GM23248 (cell line): Measurements from ENCODE around the gene CFAP20. TPM values are rescaled to one million over a fixed set of nuclear protein-coding genes. Genes with fewer than 3 reads are reported as not detected.

ENCODE experiments used
- DNase-seq: peaks from one replicate; pipeline ENCODE4 v3.0.0-alpha.2; 2015
- H2AFZ ChIP-seq: fragments of 200-600 bp; sonication (generic); 2 replicates; pipeline ENCODE4 v1.6.1; 2016; ENCODE audit warnings: antibody characterized with exemption
- H3F3A ChIP-seq: fragments of 200-600 bp; sonication (generic); 2 replicates; pipeline ENCODE4 v1.6.1; 2016; ENCODE audit warnings: mild to moderate bottlenecking, antibody characterized with exemption, mixed run types; ENCODE audit not compliant: insufficient read depth
- H3K27ac ChIP-seq: fragments of 200-600 bp; sonication (generic); 2 replicates; pipeline ENCODE4 v1.5.1; 2016; ENCODE audit warnings: mild to moderate bottlenecking
- H3K27me3 ChIP-seq: fragments of 200-600 bp; sonication (generic); replicated peaks from 2 replicates; pipeline ENCODE4 v1.6.1; 2016; ENCODE audit warnings: mild to moderate bottlenecking; ENCODE audit not compliant: insufficient read depth
- H3K36me3 ChIP-seq: fragments of 200-600 bp; sonication (generic); 2 replicates; pipeline ENCODE4 v1.6.1; 2016; ENCODE audit warnings: low read depth, mild to moderate bottlenecking
- H3K4me1 ChIP-seq: fragments of 200-600 bp; sonication (generic); 2 replicates; pipeline ENCODE4 v1.6.1; 2016; ENCODE audit warnings: mild to moderate bottlenecking; ENCODE audit not compliant: insufficient read depth
- H3K4me2 ChIP-seq: fragments of 200-600 bp; sonication (generic); one replicate; pipeline ENCODE4 v1.6.1; 2016; ENCODE audit warnings: mild to moderate bottlenecking; ENCODE audit not compliant: unreplicated experiment
- H3K4me3 ChIP-seq: fragments of 200-600 bp; sonication (generic); 2 replicates; pipeline ENCODE4 v1.5.1; 2016; ENCODE audit warnings: mild to moderate bottlenecking
- H3K79me2 ChIP-seq: fragments of 200-600 bp; sonication (generic); 2 replicates; pipeline ENCODE4 v1.6.1; 2016; ENCODE audit warnings: mild to moderate bottlenecking; ENCODE audit not compliant: insufficient read depth
- H3K9ac ChIP-seq: fragments of 200-600 bp; sonication (generic); 2 replicates; pipeline ENCODE4 v1.6.1; 2016; ENCODE audit warnings: mild to moderate bottlenecking
- H3K9me2 ChIP-seq: fragments of 200-600 bp; sonication (generic); 2 replicates; pipeline ENCODE4 v1.6.1; 2016; ENCODE audit warnings: mixed run types, mild to moderate bottlenecking, moderate library complexity; ENCODE audit not compliant: insufficient read depth
- H3K9me3 ChIP-seq: fragments of 200-600 bp; sonication (generic); one replicate; pipeline ENCODE4 v1.6.1; 2017; ENCODE audit warnings: low read depth
- H4K20me1 ChIP-seq: fragments of 200-600 bp; sonication (generic); 2 replicates; pipeline ENCODE4 v1.6.0; 2016; ENCODE audit not compliant: insufficient read depth
- EZH2 ChIP-seq: fragments of 200-600 bp; sonication (generic); IDR thresholded peaks from 2 replicates; pipeline ENCODE4 v1.6.1; 2018; ENCODE audit warnings: antibody characterized with exemption, mild to moderate bottlenecking; ENCODE audit not compliant: insufficient read depth, poor library complexity, severe bottlenecking
- EZH2phosphoT487 ChIP-seq: fragments of 200-600 bp; sonication (generic); IDR thresholded peaks from 2 replicates; pipeline ENCODE4 v1.6.1; 2018; ENCODE audit warnings: antibody characterized with exemption, moderate library complexity, mild to moderate bottlenecking, low read depth; ENCODE audit not compliant: insufficient read depth
- WGBS, 2 experiments: methylation state at CpG; one replicate each; pipeline ENCODE4 v1.1.6; 2015 to 2017; ENCODE audit warnings: low lambda C conversion rate in 2 of 2, low coverage in 1 of 2; ENCODE audit errors: missing lambda C conversion rate in 2 of 2; 5-methylcytosine and 5-hydroxymethylcytosine counted together
- in situ Hi-C: fragments of 300-500 bp; cut with MboI; formaldehyde crosslinking; loops from 2 replicates; pipeline ENCODE4 v1.15.0; 2020
- polyA plus RNA-seq: library from polyadenylated mRNA; unstranded; fragments of >200 nt; fragmentation: Nextera tagmentation; extraction: Ambion mirVana; gene quantifications from 2 replicates; pipeline ENCODE4 v1.2.1, GENCODE V29; 2016
- total RNA-seq: library from RNA; depleted of rRNA; stranded (reverse); fragments of >200 nt; shearing (Covaris generic); gene quantifications from 2 replicates; pipeline ENCODE4 v1.2.3, GENCODE V29; 2014

The CFAP20 gene
- total and polyA plus RNA-seq, 2 experiments from 2014 or later: 49.5 to 77.2 TPM

DNA sequence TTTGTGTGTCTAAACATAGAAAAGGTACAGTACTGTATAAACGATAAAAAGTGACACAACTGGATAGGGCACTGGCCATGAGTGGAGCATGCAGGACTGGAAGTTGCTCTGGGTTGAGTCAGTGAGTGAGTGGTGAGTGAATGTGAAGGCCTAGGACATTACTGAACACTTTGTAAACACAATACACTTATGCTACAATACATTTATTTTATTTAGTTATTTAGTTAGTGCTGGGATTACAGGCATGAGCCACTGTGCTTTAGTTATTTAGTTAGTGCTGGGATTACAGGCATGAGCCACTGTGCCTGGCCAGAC, 4.6 kb downstream of the CFAP20 start:
- TF ChIP-seq EZH2: no peak
- TF ChIP-seq EZH2phosphoT487: no peak
- peaks cover 58% of the 10 kb centered on the region for H3K4me1 ChIP-seq
- no peaks in the 10 kb centered on the region for H3K27me3 ChIP-seq
- peaks cover 90% of the 10 kb centered on the region for H3K79me2 ChIP-seq
- no peaks in the 10 kb centered on the region for H3K9me2 ChIP-seq
- peaks cover 53% of the 10 kb centered on the region for H3F3A ChIP-seq
- H3K4me3 ChIP-seq: no peak overlapping the region
- no peaks in the 10 kb centered on the region for H3K9me3 ChIP-seq
- H4K20me1 ChIP-seq: peaks cover 9% of the 10 kb centered on the region; the same call in 1 of the 2 replicates
- in situ Hi-C loops: no loop called here
- WGBS, 2 experiments: 17 to 32% methylated on average over 1 of the region's 1 CpG
- peak overlapping the region; percentile 57 for H3K27ac ChIP-seq
- H3K4me2 ChIP-seq: no peak overlapping the region
- H3K36me3 ChIP-seq: no peaks in the 10 kb centered on the region
- no peak overlapping the region for H2AFZ ChIP-seq
- H3K9ac ChIP-seq: no peak overlapping the region
- DNase-seq: peak; percentile 70

DNA sequence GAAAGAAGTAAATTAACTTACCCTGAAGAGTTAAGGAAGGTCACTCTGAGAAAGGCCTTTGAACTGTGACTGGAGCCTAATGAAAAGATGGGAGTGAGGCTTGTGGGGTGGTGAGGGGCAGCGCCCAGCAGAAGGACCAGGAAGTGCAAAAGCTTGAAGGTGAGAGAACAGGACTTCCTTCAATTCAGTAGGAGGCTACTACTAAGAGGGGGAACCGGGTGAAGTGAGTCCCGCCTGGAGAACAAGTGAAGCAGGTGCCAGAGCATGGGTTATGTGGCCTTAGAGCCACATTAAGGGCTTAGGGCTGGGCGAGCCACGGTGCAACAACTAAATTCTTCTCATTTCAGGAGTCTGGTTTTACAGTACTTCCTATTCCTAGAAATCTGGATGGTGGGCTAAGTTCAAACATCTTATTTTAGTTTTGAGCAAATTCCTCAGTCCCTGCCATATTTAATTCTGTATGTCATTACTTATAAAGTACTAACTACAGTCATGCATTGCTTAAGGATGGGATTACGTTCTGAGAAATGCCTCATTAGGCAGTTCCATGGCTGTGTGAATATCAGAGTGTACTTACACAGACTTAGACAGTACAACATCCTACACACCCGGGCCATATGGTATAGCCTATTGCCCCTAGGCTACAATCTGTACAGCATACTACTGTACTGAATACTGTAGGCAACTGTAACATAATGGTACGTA, 5.1 kb downstream of the CFAP20 start:
- Histone ChIP-seq H2AFZ (no peak overlapping the region), H3F3A (peaks cover 53% of the 10 kb centered on the region), H3K9me3 (no peaks in the 10 kb centered on the region), H3K36me3 (no peaks in the 10 kb centered on the region), H3K4me1 (peaks cover 60% of the 10 kb centered on the region), H3K4me3 (no peak overlapping the region), H3K9ac (no peak overlapping the region), H3K4me2 (no peak overlapping the region), H4K20me1 (peaks cover 9% of the 10 kb centered on the region; the same call in 1 of the 2 replicates), H3K9me2 (no peaks in the 10 kb centered on the region), H3K27ac (peak overlapping the region; percentile 57), H3K27me3 (no peaks in the 10 kb centered on the region), H3K79me2 (peaks cover 96% of the 10 kb centered on the region)
- TF ChIP-seq EZH2phosphoT487 (no peak), EZH2 (no peak)
- in situ Hi-C loops: no loop called here
- DNase-seq: peak; percentile 4
- WGBS, 2 experiments: 69 to 70% methylated on average over 8 of the region's 8 CpGs

DNA sequence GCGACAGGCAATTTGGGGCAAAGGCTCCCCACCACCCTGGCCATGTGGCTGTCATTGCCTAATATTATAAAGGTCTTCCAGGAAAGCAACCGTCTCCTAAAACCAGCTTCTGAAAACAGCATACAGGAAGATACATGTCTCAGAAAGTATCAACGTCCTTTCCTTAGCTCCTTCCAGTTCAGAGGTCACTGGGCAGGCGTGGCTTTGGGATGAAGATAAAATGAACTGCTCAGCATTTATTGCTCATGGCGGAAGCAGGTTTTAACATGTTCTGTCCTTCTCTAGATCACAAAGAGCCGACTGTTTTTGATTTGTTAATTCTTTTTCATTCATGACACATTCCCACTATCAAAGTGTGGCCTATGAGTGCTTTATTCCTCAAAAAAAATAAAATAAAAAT, 8.0 kb downstream of the CFAP20 start:
- Histone ChIP-seq H3K4me3 (peak overlapping the region; percentile 52), H3K27me3 (no peaks in the 10 kb centered on the region), H3K79me2 (peaks cover 100% of the 10 kb centered on the region), H3K36me3 (peaks cover 6% of the 10 kb centered on the region; the same call in 1 of the 2 replicates), H3K9ac (peak overlapping the region; percentile 54), H3K27ac (peak overlapping the region; percentile 42), H3K4me1 (peaks cover 45% of the 10 kb centered on the region), H2AFZ (no peak overlapping the region), H3K9me2 (no peaks in the 10 kb centered on the region), H3K9me3 (no peaks in the 10 kb centered on the region), H3K4me2 (peak overlapping the region; percentile 80), H4K20me1 (peaks cover 4% of the 10 kb centered on the region; the same call in 1 of the 2 replicates), H3F3A (peaks cover 32% of the 10 kb centered on the region)
- in situ Hi-C loops: no loop called here
- no peak for TF ChIP-seq EZH2phosphoT487
- no peak for TF ChIP-seq EZH2
- DNase-seq: peak; percentile 13
- 41 to 42% methylated on average over 6 of the region's 6 CpGs for WGBS, 2 experiments

DNA sequence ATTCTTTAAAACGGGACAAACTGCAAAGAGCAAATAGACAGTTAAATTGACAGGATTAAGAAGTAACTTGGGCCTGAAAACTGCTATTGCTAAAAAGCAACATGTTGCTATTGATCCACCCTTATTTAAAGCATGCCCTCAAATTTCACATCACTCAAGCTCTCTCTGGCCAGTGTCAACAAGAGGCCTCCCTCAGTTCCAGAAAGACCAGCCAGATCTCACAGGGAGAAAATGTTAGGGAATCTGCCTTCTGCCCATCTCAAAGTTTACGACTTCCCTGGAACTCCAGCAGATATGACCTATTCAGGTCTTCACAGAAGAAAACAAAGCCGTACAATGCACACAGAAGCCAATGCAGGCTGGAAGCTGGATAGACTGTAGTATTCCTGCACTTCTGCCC, 8.9 kb downstream of the CFAP20 start:
- H3K9me2 ChIP-seq: no peaks in the 10 kb centered on the region
- peaks cover 27% of the 10 kb centered on the region for H3F3A ChIP-seq
- in situ Hi-C loops: no loop called here
- peaks cover 38% of the 10 kb centered on the region for H3K4me1 ChIP-seq
- H3K36me3 ChIP-seq: peaks cover 15% of the 10 kb centered on the region
- H3K9me3 ChIP-seq: no peaks in the 10 kb centered on the region
- DNase-seq: no peak
- TF ChIP-seq EZH2 (no peak), EZH2phosphoT487 (no peak)
- no peaks in the 10 kb centered on the region for H3K27me3 ChIP-seq
- peaks cover 94% of the 10 kb centered on the region for H3K79me2 ChIP-seq
- peaks cover 4% of the 10 kb centered on the region; the same call in 1 of the 2 replicates for H4K20me1 ChIP-seq
- 25 to 32% methylated on average over 3 of the region's 3 CpGs for WGBS, 2 experiments
- H3K9ac ChIP-seq: no peak overlapping the region
- no peak overlapping the region for H2AFZ ChIP-seq
- H3K27ac ChIP-seq: no peak overlapping the region
- no peak overlapping the region for H3K4me3 ChIP-seq
- no peak overlapping the region for H3K4me2 ChIP-seq

DNA sequence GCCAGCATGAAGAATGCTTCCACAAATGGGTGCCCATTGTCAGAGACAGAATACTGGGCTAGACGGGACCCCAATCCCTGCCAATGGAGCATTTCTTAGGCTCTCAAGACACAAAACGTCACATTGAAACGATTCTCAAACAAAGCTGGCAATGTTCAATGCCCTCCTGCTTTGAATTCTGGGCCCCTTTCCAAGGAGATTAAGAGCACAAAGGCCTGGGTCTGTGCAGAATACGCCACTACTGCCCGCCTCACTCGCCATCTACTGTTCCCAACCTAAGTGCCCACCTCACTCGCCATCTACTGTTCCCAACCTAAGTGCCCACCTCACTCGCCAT, 9.7 kb downstream of the CFAP20 start:
- Histone ChIP-seq H3K79me2 (peaks cover 87% of the 10 kb centered on the region), H3K4me1 (peaks cover 31% of the 10 kb centered on the region), H3K4me2 (no peak overlapping the region), H3K36me3 (peaks cover 22% of the 10 kb centered on the region), H3K9me3 (no peaks in the 10 kb centered on the region), H3K27ac (no peak overlapping the region), H4K20me1 (peaks cover 4% of the 10 kb centered on the region; the same call in 1 of the 2 replicates), H3F3A (peaks cover 27% of the 10 kb centered on the region), H3K27me3 (no peaks in the 10 kb centered on the region), H3K9me2 (no peaks in the 10 kb centered on the region), H2AFZ (no peak overlapping the region), H3K9ac (no peak overlapping the region), H3K4me3 (no peak overlapping the region)
- no peak for TF ChIP-seq EZH2
- no peak for TF ChIP-seq EZH2phosphoT487
- WGBS, 2 experiments: 67 to 69% methylated on average over 6 to 8 of the region's 8 CpGs
- DNase-seq: no peak
- in situ Hi-C loops: loop anchor here (10.0 kb wide), 1 partner anchor 85 kb away; no protein-coding TSS in a partner anchor
